AG04449 (cell line): Measurements from ENCODE around the gene MSH3.

Source experiments
- CTCF ChIA-PET: fragments of 350-600 bp; formaldehyde crosslinking; extraction: SDS; loops from one replicate; lab custom pipeline; 2021; ENCODE audit warnings: antibody characterized with exemption; lab: Yijun Ruan, JAX
- POLR2A ChIA-PET: fragments of 400-600, 350-600 bp; formaldehyde crosslinking; extraction: SDS; loops from one replicate; lab custom pipeline; 2020; ENCODE audit warnings: antibody characterized with exemption, inconsistent platforms; lab: Yijun Ruan, JAX
- DNase-seq: peaks from one replicate; pipeline ENCODE4 v3.0.0-alpha.2; 2010; ENCODE audit warnings: low read depth, low spot score
- H3K4me3 ChIP-seq: 2 replicates; pipeline ENCODE4 v1.5.1; 2011; ENCODE audit warnings: low read depth, mild to moderate bottlenecking, control low read depth, low read length
- CTCF ChIP-seq: IDR thresholded peaks from one replicate; pipeline ENCODE4 v1.5.1; 2011; ENCODE audit warnings: mild to moderate bottlenecking, moderate library complexity, low read length, control low read depth, inconsistent platforms; ENCODE audit not compliant: insufficient read depth; ENCODE audit errors: missing control alignments

Gene MSH3

GRCh38 chr5:80740999-80741398 is 86.5 kb downstream of the MSH3 start:
- POLR2A ChIA-PET: no interaction called here
- H3K4me3 ChIP-seq: no peak overlapping the region
- no peak for TF ChIP-seq CTCF
- no peak for DNase-seq
- CTCF ChIA-PET: interaction anchor here (1.0 kb wide), 1 partner anchor 12 kb away, joined by 3 read pairs; no protein-coding TSS in a partner anchor

- H3K4me3 ChIP-seq: no peak overlapping the region
- ChIA-PET POLR2A (no interaction called here), CTCF (no interaction called here)
- no peak for TF ChIP-seq CTCF
- DNase-seq: no peak
These were observed 89.7 kb downstream of the MSH3 start for GRCh38 chr5:80744149-80744548.

- no peak for DNase-seq
- no peak overlapping the region for H3K4me3 ChIP-seq
- ChIA-PET POLR2A (no interaction called here), CTCF (no interaction called here)
- no peak for TF ChIP-seq CTCF
These were observed 91.0 kb downstream of the MSH3 start for GRCh38 chr5:80745490-80745889.

GRCh38 chr5:80747922-80748321 is 93.5 kb downstream of the MSH3 start:
- DNase-seq: no peak
- POLR2A ChIA-PET: no interaction called here
- TF ChIP-seq CTCF: no peak
- CTCF ChIA-PET: no interaction called here
- no peak overlapping the region for H3K4me3 ChIP-seq

GRCh38 chr5:80752427-80752826 is 98.0 kb downstream of the MSH3 start:
- TF ChIP-seq CTCF: no peak
- DNase-seq: no peak
- ChIA-PET CTCF (no interaction called here), POLR2A (no interaction called here)
- no peak overlapping the region for H3K4me3 ChIP-seq

- no peak for TF ChIP-seq CTCF
- no peak for DNase-seq
- H3K4me3 ChIP-seq: no peak overlapping the region
- CTCF ChIA-PET: no interaction called here
- POLR2A ChIA-PET: no interaction called here
These were observed 99.3 kb downstream of the MSH3 start for GRCh38 chr5:80753712-80754111.

GRCh38 chr5:80754900-80755299 is 100.4 kb downstream of the MSH3 start:
- CTCF ChIA-PET: no interaction called here
- no peak overlapping the region for H3K4me3 ChIP-seq
- TF ChIP-seq CTCF: no peak
- POLR2A ChIA-PET: no interaction called here
- DNase-seq: no peak
